Kidney epithelial cell (primary cell): ENCODE results near the gene HCFC1. TPM values are rescaled to one million over a fixed set of nuclear protein-coding genes. Genes with fewer than 3 reads are reported as not detected.

Source experiments
- DNase-seq: peaks from one replicate; pipeline ENCODE4 v3.0.0-alpha.2; 2010; ENCODE audit warnings: low read depth
- H3K27me3 ChIP-seq: 2 replicates; pipeline ENCODE4 v1.6.0; 2011; ENCODE audit warnings: low read length; ENCODE audit not compliant: control insufficient read depth, insufficient read depth
- H3K36me3 ChIP-seq: 2 replicates; pipeline ENCODE4 v1.5.1; 2011; ENCODE audit warnings: low read length; ENCODE audit not compliant: control insufficient read depth, insufficient read depth
- H3K4me3 ChIP-seq: 2 replicates; pipeline ENCODE4 v1.5.1; 2011; ENCODE audit warnings: low read depth, mild to moderate bottlenecking, control low read depth, low read length
- CTCF ChIP-seq: IDR thresholded peaks from 2 replicates; pipeline ENCODE4 v1.5.1; 2011; ENCODE audit warnings: mild to moderate bottlenecking, moderate library complexity, low read length, control low read depth, inconsistent platforms; ENCODE audit not compliant: insufficient read depth, poor library complexity, severe bottlenecking
- total RNA-seq: library from RNA; depleted of rRNA; stranded (reverse); fragments of >200 nt; gene quantifications from 2 replicates; pipeline ENCODE4 v1.2.3, GENCODE V29; 2015

HCFC1 gene
- total RNA-seq, 1 donor from 2014 or later = 56.2 TPM

- TF ChIP-seq CTCF = no peak
- Histone ChIP-seq H3K36me3 (no peaks in the 10 kb centered on the region), H3K4me3 (peak overlapping the region; percentile 81), H3K27me3 (no peaks in the 10 kb centered on the region)
- DNase-seq = no peak
Measured at GRCh38 chrX:153968754-153969124, 2.9 kb downstream of the HCFC1 start.

- H3K4me3 ChIP-seq = no peak overlapping the region
Measured at GRCh38 chrX:153968255-153968654, 3.4 kb downstream of the HCFC1 start.

GRCh38 chrX:153967536-153968224 lies 3.9 kb downstream of the HCFC1 start:
- no peaks in the 10 kb centered on the region for H3K27me3 ChIP-seq
- no peaks in the 10 kb centered on the region for H3K36me3 ChIP-seq
- DNase-seq = no peak
- no peak overlapping the region for H3K4me3 ChIP-seq
- no peak for TF ChIP-seq CTCF

More at GRCh38 chrX:153968255-153968654, 3.4 kb downstream of the HCFC1 start:
- no peak for TF ChIP-seq CTCF
- Histone ChIP-seq H3K27me3 (no peaks in the 10 kb centered on the region), H3K36me3 (no peaks in the 10 kb centered on the region)
- no peak for DNase-seq

GRCh38 chrX:153966841-153967535 lies 4.6 kb downstream of the HCFC1 start:
- H3K4me3 ChIP-seq = no peak overlapping the region
- no peak for TF ChIP-seq CTCF
- H3K36me3 ChIP-seq = peaks cover 2% of the 10 kb centered on the region
- no peak for DNase-seq
- H3K27me3 ChIP-seq = no peaks in the 10 kb centered on the region

GRCh38 chrX:153966283-153966688 lies 5.3 kb downstream of the HCFC1 start:
- TF ChIP-seq CTCF = no peak

More at GRCh38 chrX:153966283-153966688, 5.3 kb downstream of the HCFC1 start:
- Histone ChIP-seq H3K4me3 (no peak overlapping the region), H3K36me3 (peaks cover 2% of the 10 kb centered on the region), H3K27me3 (no peaks in the 10 kb centered on the region)
- no peak for DNase-seq
